ENCODE results near the gene AFAP1. TPM values are rescaled to one million over a fixed set of nuclear protein-coding genes. Genes with fewer than 3 reads are reported as not detected.
A peak's percentile ranks its signal among the peaks of the same experiment; 100 is the strongest.

The AFAP1 gene
- total RNA-seq, 1 donor from 2014 or later: 28.7 TPM

DNA sequence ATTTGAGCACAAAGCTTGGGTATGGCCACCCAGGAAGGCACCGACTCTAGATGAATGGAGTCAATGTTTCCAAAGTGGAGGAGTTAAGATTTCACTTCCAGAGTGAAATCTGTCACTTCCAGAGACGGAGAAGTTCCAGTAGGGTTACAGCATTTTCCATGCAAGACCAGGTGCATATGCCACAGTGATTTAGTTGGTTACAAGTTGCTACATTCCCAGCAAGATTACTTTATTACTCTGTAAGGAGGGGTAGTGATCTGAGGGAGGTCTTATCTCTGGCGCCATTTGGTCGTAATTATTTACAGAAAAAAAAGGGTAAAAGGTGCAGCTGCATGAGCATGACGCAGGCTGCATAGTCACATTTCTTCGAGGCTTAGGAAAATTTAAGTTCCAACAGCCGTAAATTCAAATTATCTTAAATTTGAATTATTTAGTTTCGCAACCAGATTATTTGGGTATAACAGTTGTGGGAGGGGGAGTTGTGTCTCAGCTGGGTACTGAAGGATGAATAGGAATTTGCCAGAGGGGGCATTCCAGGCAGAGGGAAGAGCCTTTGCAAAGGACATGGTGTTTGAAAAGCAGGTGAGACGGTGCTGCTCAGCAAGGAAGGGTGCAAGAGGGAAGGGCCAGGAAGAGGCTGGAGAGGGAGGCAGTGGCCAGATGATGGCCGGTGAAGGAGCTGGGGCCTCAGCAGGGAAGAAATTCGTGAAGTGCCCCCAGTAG is 17.4 kb upstream of the AFAP1 start:
- no peak overlapping the region for H3K27ac ChIP-seq
- H3K36me3 ChIP-seq: no peaks in the 10 kb centered on the region
- intact Hi-C loops (cut with DNase I): no loop called here
- no peaks in the 10 kb centered on the region for H3K9me3 ChIP-seq
- no peak for TF ChIP-seq CTCF (IDR thresholded peaks at IDR 0.05)
- no peak for DNase-seq
- H3K27me3 ChIP-seq: no peaks in the 10 kb centered on the region
- ATAC-seq: no peak
- peaks cover 29% of the 10 kb centered on the region for H3K4me1 ChIP-seq
- H3K4me3 ChIP-seq: no peak overlapping the region

GRCh38 chr4:7956270-7956808 is 16.7 kb upstream of the AFAP1 start:
- Histone ChIP-seq H3K27ac (no peak overlapping the region), H3K27me3 (no peaks in the 10 kb centered on the region)
- peak; percentile 74 for ATAC-seq

DNA sequence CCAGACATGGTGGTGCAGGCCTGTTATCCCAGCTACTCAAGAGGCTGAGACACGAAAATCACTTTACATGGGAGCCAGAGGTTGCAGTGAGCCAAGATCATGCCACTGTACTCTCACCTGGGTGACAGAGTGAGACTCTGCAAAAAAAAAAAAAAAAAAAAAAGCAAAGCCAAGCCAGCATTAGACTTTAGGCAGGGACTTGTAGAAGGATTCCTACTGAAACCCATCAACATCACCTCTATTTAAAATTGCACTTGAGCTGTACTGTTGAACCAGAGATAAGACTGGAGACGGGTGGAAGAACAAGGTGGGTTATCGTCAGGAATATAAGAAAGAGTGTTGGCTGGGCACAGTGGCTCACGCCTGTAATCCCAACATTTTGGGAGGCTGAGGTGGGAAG is 15.7 kb upstream of the AFAP1 start:
- Histone ChIP-seq H3K9me3 (no peaks in the 10 kb centered on the region), H3K27ac (no peak overlapping the region), H3K27me3 (no peaks in the 10 kb centered on the region), H3K4me1 (peaks cover 16% of the 10 kb centered on the region), H3K36me3 (no peaks in the 10 kb centered on the region), H3K4me3 (no peak overlapping the region)
- ATAC-seq (no peak), DNase-seq (no peak)
- intact Hi-C loops (cut with DNase I): no loop called here
- TF ChIP-seq CTCF (IDR thresholded peaks at IDR 0.05): no peak

More at GRCh38 chr4:7956270-7956808, 16.7 kb upstream of the AFAP1 start:
- DNase-seq: no peak
- no peak overlapping the region for H3K4me3 ChIP-seq
- TF ChIP-seq CTCF (IDR thresholded peaks at IDR 0.05): no peak
- intact Hi-C loops (cut with DNase I): no loop called here
- H3K9me3 ChIP-seq: no peaks in the 10 kb centered on the region
- H3K4me1 ChIP-seq: peaks cover 26% of the 10 kb centered on the region
- H3K36me3 ChIP-seq: no peaks in the 10 kb centered on the region

- ATAC-seq (no peak), DNase-seq (no peak)
- no peaks in the 10 kb centered on the region for H3K36me3 ChIP-seq
- TF ChIP-seq CTCF (IDR thresholded peaks at IDR 0.05): no peak
- peaks cover 9% of the 10 kb centered on the region for H3K4me1 ChIP-seq
- no peak overlapping the region for H3K27ac ChIP-seq
- H3K27me3 ChIP-seq: no peaks in the 10 kb centered on the region
- H3K4me3 ChIP-seq: no peak overlapping the region
- intact Hi-C loops (cut with DNase I): no loop called here
- no peaks in the 10 kb centered on the region for H3K9me3 ChIP-seq
These were observed 13.0 kb upstream of the AFAP1 start for GRCh38 chr4:7952615-7953014.

DNA sequence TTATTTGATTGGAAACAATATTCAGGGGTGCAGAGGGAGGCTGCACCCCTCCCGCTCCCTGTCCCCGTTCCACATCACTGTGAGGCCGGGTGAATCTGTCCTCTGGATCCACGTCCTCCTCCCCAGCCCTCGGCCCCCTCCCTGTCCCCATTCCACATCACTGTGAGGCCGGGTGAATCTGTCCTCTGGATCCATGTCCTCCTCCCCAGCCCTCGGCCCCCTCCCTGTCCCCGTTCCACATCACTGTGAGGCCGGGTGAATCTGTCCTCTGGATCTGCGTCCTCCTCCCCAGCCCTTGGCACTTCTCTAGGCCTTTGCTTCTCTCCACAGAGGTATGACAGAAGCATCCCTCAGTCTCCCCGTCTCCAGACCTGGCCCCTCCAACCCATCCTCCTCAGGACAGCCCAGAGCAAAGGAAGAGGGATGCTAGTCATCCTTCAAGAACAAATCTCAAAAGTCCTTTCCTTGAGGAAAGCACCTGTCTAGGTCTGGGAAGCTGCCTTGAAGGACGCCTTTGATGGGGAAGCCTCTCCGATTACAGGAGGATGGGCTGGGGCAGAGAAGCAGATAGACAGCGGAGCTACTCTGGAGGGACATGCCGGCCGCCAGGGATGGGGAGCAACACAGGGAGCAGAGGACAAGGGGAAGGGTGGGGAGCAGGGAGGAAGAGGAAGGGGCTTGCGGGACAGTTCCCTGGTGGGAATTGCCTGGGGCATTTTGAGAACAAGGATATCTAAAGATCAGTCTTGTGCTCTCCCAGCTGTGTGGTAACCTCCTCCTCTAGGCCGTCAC is 10.8 kb upstream of the AFAP1 start:
- no peaks in the 10 kb centered on the region for H3K27me3 ChIP-seq
- H3K27ac ChIP-seq: no peak overlapping the region
- ATAC-seq: peak; percentile 12
- H3K4me3 ChIP-seq: no peak overlapping the region
- H3K9me3 ChIP-seq: no peaks in the 10 kb centered on the region
- intact Hi-C loops (cut with DNase I): no loop called here
- peak; percentile 55 for DNase-seq
- no peaks in the 10 kb centered on the region for H3K4me1 ChIP-seq
- TF ChIP-seq CTCF (IDR thresholded peaks at IDR 0.05): no peak
- H3K36me3 ChIP-seq: no peaks in the 10 kb centered on the region
